ENCODE measurements around the gene RDH5.

Gene RDH5

DNA sequence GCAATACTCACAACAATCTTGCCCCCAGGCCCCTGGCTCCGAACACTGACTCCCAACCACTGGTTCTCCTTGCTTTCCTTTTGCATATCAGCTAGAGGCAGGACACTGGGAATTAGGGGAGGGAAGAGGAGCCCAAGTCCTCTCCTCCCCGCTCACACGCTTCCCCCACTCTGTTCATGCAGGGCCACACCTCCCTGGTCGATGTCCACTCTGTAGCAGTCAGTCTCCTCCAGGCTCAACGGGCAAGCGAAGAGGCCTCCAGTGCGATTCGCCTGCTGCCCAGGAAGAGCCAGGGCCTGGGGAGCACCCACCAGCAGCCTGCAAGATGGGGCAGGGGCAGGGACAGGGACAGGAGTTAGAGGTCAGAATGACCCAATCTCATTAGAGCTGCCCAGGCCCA, 17.3 kb upstream of the RDH5 start:
- H3K36me3 Mint-ChIP-seq (ENCODE audit: low read depth): no peaks in the 10 kb centered on the region
- H3K4me3 Mint-ChIP-seq: no peak overlapping the region
- peaks cover 6% of the 10 kb centered on the region for H3K4me1 Mint-ChIP-seq (ENCODE audit: low read depth)
- H3K9me3 Mint-ChIP-seq: no peaks in the 10 kb centered on the region
- DNase-seq: no peak
- H3K27ac Mint-ChIP-seq: no peak overlapping the region
- peaks cover 13% of the 10 kb centered on the region for H3K27me3 Mint-ChIP-seq

DNA sequence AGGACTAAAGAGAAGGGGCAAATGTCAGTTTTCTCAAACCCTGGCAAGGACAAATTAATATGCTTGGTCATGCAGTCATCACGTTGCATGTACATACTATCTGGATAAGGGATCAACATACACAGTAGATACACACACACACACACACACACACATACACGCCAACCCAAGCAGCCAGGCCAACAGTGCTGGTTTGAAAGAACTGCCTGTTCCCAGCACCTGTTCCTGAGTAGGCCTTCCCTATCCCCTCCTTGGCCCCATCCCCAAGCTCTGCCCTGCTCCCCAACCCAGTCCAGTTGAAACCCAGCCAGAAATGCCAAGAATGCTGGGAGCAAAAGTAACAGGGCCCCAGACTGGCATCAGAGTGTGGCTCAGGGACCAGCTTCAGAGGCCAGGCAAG, 16.9 kb upstream of the RDH5 start:
- Mint-ChIP-seq H3K4me1 (ENCODE audit: low read depth) (peaks cover 10% of the 10 kb centered on the region), H3K36me3 (ENCODE audit: low read depth) (no peaks in the 10 kb centered on the region), H3K27ac (no peak overlapping the region), H3K4me3 (no peak overlapping the region), H3K27me3 (peaks cover 17% of the 10 kb centered on the region), H3K9me3 (no peaks in the 10 kb centered on the region)
- DNase-seq: no peak

DNA sequence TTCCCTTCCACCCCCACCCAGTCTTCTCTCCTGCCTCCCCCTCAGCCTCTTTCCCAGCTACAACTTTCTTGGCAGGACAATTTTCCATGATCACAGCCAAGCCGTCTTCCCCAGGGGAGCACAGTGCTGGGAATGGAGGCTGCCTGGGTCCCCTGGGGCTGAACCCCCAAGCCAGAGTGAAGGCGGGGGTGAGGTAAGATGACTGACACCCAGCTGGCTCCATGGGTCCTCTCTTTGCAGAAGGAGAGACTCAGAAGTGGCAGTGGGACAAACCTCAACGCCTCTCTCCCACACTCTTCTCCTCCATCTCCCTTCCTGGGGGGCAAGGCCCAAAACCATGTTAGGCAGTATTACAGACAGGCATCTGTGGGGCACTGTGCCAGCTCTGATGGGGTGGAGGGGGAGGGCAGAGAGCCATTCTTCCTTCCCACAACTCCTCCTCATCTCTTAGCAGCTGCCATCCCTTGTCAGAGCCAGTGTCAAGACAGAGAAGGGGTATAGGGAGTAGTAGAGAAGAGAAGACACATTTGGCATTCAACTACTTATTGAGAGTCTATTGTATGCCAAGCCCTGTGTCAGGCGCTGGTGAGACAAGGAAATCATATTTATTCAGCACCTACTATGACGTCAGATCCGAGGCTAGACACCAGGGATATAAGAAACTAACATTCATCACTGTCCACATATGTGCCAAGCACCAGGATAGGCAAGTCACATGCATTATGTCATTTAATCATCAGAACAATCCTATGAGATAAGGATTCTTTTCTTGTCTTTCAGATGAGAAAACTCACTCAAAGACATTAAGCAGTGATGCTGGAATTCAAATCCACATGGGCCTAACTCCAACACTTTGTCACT, 16.1 kb upstream of the RDH5 start:
- H3K36me3 Mint-ChIP-seq (ENCODE audit: low read depth): no peaks in the 10 kb centered on the region
- DNase-seq: no peak
- H3K4me1 Mint-ChIP-seq (ENCODE audit: low read depth): peaks cover 18% of the 10 kb centered on the region
- H3K27ac Mint-ChIP-seq: no peak overlapping the region
- no peak overlapping the region for H3K4me3 Mint-ChIP-seq
- peaks cover 26% of the 10 kb centered on the region for H3K27me3 Mint-ChIP-seq
- no peaks in the 10 kb centered on the region for H3K9me3 Mint-ChIP-seq

GRCh38 chr12:55704824-55705718, 15.1 kb upstream of the RDH5 start:
- no peak overlapping the region for H3K27ac Mint-ChIP-seq
- no peak overlapping the region for H3K4me3 Mint-ChIP-seq
- no peaks in the 10 kb centered on the region for H3K9me3 Mint-ChIP-seq
- peaks cover 19% of the 10 kb centered on the region for H3K4me1 Mint-ChIP-seq (ENCODE audit: low read depth)
- H3K36me3 Mint-ChIP-seq (ENCODE audit: low read depth): no peaks in the 10 kb centered on the region
- H3K27me3 Mint-ChIP-seq: peaks cover 29% of the 10 kb centered on the region
- DNase-seq: no peak

DNA sequence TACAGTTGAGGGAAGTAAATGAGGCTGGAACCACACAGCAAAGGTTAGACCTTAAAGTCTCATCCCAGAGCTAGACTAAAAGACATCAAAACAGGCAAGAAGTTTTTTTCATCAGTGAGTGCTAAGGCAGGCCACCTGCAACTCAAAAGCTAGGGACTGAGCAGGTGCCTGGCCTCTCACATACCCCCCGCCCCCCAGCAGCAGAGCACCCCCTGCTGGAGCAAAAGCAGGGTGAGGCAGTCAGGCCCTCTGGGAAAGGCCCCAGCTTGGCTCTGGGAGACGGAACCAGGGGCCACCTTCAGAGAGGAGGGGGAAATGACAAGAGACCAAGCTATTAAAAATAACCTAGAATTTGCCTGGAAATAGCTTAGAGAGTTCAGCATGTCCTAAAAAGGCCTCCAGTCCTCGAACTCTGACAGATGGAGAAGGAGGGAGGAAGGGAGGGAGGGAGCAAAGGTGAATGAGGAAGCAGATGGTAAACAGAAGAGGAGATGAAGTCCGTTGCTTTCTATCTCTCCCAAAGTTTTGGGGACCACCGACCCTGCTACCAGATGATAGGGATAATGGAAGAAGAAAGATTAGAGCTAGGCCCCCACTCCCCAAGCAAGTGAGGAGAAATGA, 14.3 kb upstream of the RDH5 start:
- DNase-seq: no peak
- Mint-ChIP-seq H3K27ac (no peak overlapping the region), H3K27me3 (peaks cover 29% of the 10 kb centered on the region), H3K9me3 (no peaks in the 10 kb centered on the region), H3K36me3 (ENCODE audit: low read depth) (no peaks in the 10 kb centered on the region), H3K4me1 (ENCODE audit: low read depth) (peaks cover 19% of the 10 kb centered on the region), H3K4me3 (no peak overlapping the region)

GRCh38 chr12:55706568-55707218, 13.5 kb upstream of the RDH5 start:
- Mint-ChIP-seq H3K36me3 (ENCODE audit: low read depth) (no peaks in the 10 kb centered on the region), H3K4me1 (ENCODE audit: low read depth) (peaks cover 19% of the 10 kb centered on the region), H3K9me3 (no peaks in the 10 kb centered on the region), H3K27ac (no peak overlapping the region), H3K27me3 (peaks cover 29% of the 10 kb centered on the region), H3K4me3 (peak overlapping the region; percentile 77)
- DNase-seq: no peak

GRCh38 chr12:55707219-55707671, 12.9 kb upstream of the RDH5 start:
- Mint-ChIP-seq H3K36me3 (ENCODE audit: low read depth) (no peaks in the 10 kb centered on the region), H3K4me1 (ENCODE audit: low read depth) (peaks cover 19% of the 10 kb centered on the region), H3K4me3 (peak overlapping the region; percentile 77), H3K27ac (no peak overlapping the region), H3K9me3 (no peaks in the 10 kb centered on the region), H3K27me3 (peaks cover 29% of the 10 kb centered on the region)
- DNase-seq: no peak

DNA sequence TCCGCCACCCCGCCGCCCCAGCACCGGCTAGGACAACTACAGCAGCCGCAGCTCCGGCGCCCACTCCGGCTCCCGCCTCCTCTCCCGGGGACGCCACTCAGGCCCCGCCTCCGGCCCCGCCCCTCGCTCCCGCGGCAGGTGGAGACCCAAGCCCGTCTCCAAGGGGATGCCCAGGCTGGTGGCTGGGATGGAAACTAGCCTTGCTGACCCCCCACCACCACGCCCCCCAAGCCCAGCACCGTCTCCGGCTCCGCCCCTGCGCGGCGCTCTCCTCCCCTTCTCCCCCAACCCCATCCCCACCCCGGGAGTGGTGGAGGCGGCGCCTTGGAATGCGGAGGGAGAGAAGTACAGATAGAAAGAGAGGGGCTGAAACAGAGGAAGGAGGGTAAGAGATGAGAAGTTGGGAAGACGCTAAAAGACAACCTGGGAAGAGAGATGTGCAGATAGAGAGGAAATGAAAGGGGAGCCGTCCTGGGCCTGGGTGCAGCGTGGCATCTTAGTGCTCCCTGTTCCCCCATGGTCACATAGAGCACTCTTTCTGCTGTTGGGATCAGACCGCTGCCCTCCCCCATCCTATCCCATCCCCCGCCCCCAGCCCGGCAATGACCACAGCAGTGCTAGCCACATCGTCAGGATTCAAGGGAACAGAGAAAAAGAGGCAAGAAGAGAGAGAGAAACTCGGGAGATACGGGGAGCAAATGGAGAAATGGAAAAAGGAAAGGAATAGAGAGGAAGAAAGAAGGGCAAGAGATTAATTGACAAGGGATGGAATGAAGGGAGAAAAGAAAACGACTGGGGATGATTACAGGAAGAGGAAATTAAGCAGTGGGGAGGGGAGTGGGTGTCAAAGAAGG, 12.1 kb upstream of the RDH5 start, which contains the start of gene ITGA7:
Gene ITGA7 (minus strand): TSS at position 64 of the 854 bp plus-strand sequence. CDS start 222 bp downstream, outside the sequence.
- Mint-ChIP-seq H3K27ac (no peak within 1 kb of the TSS), H3K4me3 (peak within 1 kb of the TSS; percentile 77), H3K4me1 (ENCODE audit: low read depth) (peaks cover 19% of the 10 kb centered on the region), H3K9me3 (no peaks in the 10 kb centered on the region), H3K36me3 (ENCODE audit: low read depth) (no peaks in the 10 kb centered on the region), H3K27me3 (peaks cover 29% of the 10 kb centered on the region)
- peak; percentile 77 for DNase-seq

- Mint-ChIP-seq H3K4me3 (peak overlapping the region; percentile 77), H3K9me3 (no peaks in the 10 kb centered on the region), H3K27me3 (peaks cover 29% of the 10 kb centered on the region), H3K27ac (no peak overlapping the region), H3K36me3 (ENCODE audit: low read depth) (no peaks in the 10 kb centered on the region), H3K4me1 (ENCODE audit: low read depth) (peaks cover 19% of the 10 kb centered on the region)
- DNase-seq: no peak
Observed at GRCh38 chr12:55708695-55709233, 11.4 kb upstream of the RDH5 start.

- H3K27ac Mint-ChIP-seq: no peak overlapping the region
- H3K36me3 Mint-ChIP-seq (ENCODE audit: low read depth): peaks cover 11% of the 10 kb centered on the region
Observed at GRCh38 chr12:55711786-55712553, 8.2 kb upstream of the RDH5 start.

DNA sequence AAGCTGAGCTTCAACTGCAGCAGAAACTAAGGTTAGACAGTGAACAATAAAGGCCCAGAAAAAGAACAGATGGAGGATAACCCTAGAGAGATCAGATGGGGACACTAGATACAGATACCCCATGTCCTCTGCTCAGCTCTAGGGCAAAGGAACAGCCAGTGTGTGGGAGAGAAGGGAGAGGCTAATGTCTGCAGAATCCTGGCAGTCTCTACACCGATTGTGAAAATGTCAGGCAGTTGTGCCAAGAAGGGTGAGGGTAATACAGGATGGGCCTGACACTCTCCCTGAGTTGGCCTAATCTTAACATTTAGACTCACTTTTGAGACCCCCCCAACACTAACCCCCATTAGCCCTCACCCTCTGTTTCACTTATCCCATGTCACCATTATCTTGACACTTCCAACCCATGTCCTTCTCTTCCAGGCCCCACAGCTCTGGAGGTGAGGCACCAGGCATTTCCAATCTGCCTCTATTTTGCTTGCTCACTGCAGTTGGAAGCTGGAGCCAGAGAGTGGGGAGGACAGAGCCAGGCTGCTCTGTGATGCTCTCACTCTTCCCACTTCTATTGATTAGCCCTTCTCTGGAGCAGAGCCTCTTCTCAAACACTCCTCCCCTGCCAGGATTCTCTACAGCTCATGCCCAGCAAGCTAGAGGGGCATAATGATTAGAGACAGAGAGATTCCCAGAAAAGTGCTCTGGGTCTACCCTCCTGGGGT, 7.3 kb upstream of the RDH5 start:
- Mint-ChIP-seq H3K4me1 (ENCODE audit: low read depth) (peaks cover 35% of the 10 kb centered on the region), H3K36me3 (ENCODE audit: low read depth) (peaks cover 20% of the 10 kb centered on the region), H3K9me3 (no peaks in the 10 kb centered on the region), H3K27me3 (peaks cover 15% of the 10 kb centered on the region), H3K4me3 (no peak overlapping the region), H3K27ac (no peak overlapping the region)
- DNase-seq: no peak

More at GRCh38 chr12:55711786-55712553, 8.2 kb upstream of the RDH5 start:
- Mint-ChIP-seq H3K4me1 (ENCODE audit: low read depth) (peaks cover 31% of the 10 kb centered on the region), H3K9me3 (no peaks in the 10 kb centered on the region), H3K4me3 (no peak overlapping the region), H3K27me3 (peaks cover 20% of the 10 kb centered on the region)
- no peak for DNase-seq

GRCh38 chr12:55713721-55714120, 6.5 kb upstream of the RDH5 start:
- Mint-ChIP-seq H3K27me3 (peaks cover 7% of the 10 kb centered on the region), H3K9me3 (no peaks in the 10 kb centered on the region), H3K4me1 (ENCODE audit: low read depth) (peaks cover 36% of the 10 kb centered on the region), H3K36me3 (ENCODE audit: low read depth) (peaks cover 28% of the 10 kb centered on the region), H3K4me3 (no peak overlapping the region), H3K27ac (no peak overlapping the region)
- no peak for DNase-seq
